Right hindlimb (tissue), 1 donor: Measurements from ENCODE around the gene CMTM8.

ENCODE experiments used
- DNase-seq: peaks from one replicate; pipeline ENCODE4 v3.0.0-alpha.2; 2018

The CMTM8 gene

GRCh38 chr3:32340611-32341365, 102.3 kb downstream of the CMTM8 start:
- no peak for DNase-seq

GRCh38 chr3:32347343-32348125, 109.1 kb downstream of the CMTM8 start:
- no peak for DNase-seq

GRCh38 chr3:32349184-32349583, 110.7 kb downstream of the CMTM8 start:
- DNase-seq: no peak

- DNase-seq: no peak
Measured at GRCh38 chr3:32352563-32352962, 114.1 kb downstream of the CMTM8 start.

- no peak for DNase-seq
Measured at GRCh38 chr3:32353351-32353750, 114.9 kb downstream of the CMTM8 start.

- DNase-seq: no peak
Measured at GRCh38 chr3:32354362-32354778, 115.9 kb downstream of the CMTM8 start.

- DNase-seq: no peak
Measured at GRCh38 chr3:32355751-32356291, 117.3 kb downstream of the CMTM8 start.

- no peak for DNase-seq
Measured at GRCh38 chr3:32359766-32360492, 121.4 kb downstream of the CMTM8 start.

GRCh38 chr3:32360493-32360827, 122.0 kb downstream of the CMTM8 start:
- DNase-seq: no peak

GRCh38 chr3:32366638-32367397, 128.3 kb downstream of the CMTM8 start:
- DNase-seq: no peak

- DNase-seq: no peak
Measured at GRCh38 chr3:32367442-32367841, 129.0 kb downstream of the CMTM8 start.

- DNase-seq: no peak
Measured at GRCh38 chr3:32371461-32372212, 133.2 kb downstream of the CMTM8 start.

GRCh38 chr3:32372213-32372490, 133.7 kb downstream of the CMTM8 start:
- no peak for DNase-seq

- no peak for DNase-seq
Measured at GRCh38 chr3:32373276-32373675, 134.8 kb downstream of the CMTM8 start.

- no peak for DNase-seq
Measured at GRCh38 chr3:32373844-32374243, 135.4 kb downstream of the CMTM8 start.

- DNase-seq: peak; percentile 41
Measured at GRCh38 chr3:32374788-32375595, 136.5 kb downstream of the CMTM8 start.

GRCh38 chr3:32375596-32375930, 137.1 kb downstream of the CMTM8 start:
- no peak for DNase-seq

- no peak for DNase-seq
Measured at GRCh38 chr3:32376115-32376514, 137.6 kb downstream of the CMTM8 start.

- no peak for DNase-seq
Measured at GRCh38 chr3:32379831-32380500, 141.5 kb downstream of the CMTM8 start.

GRCh38 chr3:32381922-32382321, 143.4 kb downstream of the CMTM8 start:
- DNase-seq: no peak
